Suprapubic skin (tissue), 4 donors: ENCODE data around the gene UBE2O. TPM values are rescaled to one million over a fixed set of nuclear protein-coding genes. Genes with fewer than 3 reads are reported as not detected.

ENCODE experiments used
- DNase-seq, 2 donors: peaks; one replicate each; pipeline ENCODE4 v3.0.0-alpha.2; 2019; ENCODE audit warnings: low spot score in 2 of 2
- H3K27ac ChIP-seq: fragments of 200-600 bp; sonication (generic); one replicate; pipeline ENCODE4 v1.5.1; 2019
- H3K27me3 ChIP-seq: fragments of 200-600 bp; sonication (generic); one replicate; pipeline ENCODE4 v1.5.1; 2019
- H3K36me3 ChIP-seq: fragments of 200-600 bp; sonication (generic); one replicate; pipeline ENCODE4 v1.5.1; 2019
- H3K4me1 ChIP-seq: fragments of 200-600 bp; sonication (generic); one replicate; pipeline ENCODE4 v1.5.1; 2019
- H3K4me3 ChIP-seq: fragments of 200-600 bp; sonication (generic); one replicate; pipeline ENCODE4 v1.5.1; 2019; ENCODE audit warnings: mild to moderate bottlenecking
- H3K9me3 ChIP-seq: fragments of 200-600 bp; sonication (generic); one replicate; pipeline ENCODE4 v1.5.1; 2019
- EP300 ChIP-seq: sonication (generic); formaldehyde crosslinking; IDR thresholded peaks from one replicate; pipeline ENCODE4 v1.6.1; 2017; ENCODE audit warnings: antibody characterized with exemption
- POLR2A ChIP-seq, 2 donors: fragments of 450-650 bp; IDR thresholded peaks; one replicate each; pipeline ENCODE4 v1.6.1; 2017; ENCODE audit warnings: antibody characterized with exemption in 2 of 2, mild to moderate bottlenecking in 2 of 2, moderate library complexity in 2 of 2
- POLR2AphosphoS5 ChIP-seq, 3 donors: sonication (generic); formaldehyde crosslinking; IDR thresholded peaks; one replicate each; pipeline ENCODE4 v1.6.1; 2017; ENCODE audit warnings: antibody characterized with exemption in 3 of 3
- WGBS: methylation state at CpG from one replicate; pipeline ENCODE4 v1.1.5; 2018; 5-methylcytosine and 5-hydroxymethylcytosine counted together
- total RNA-seq, 4 donors: library from RNA; depleted of rRNA; stranded (reverse); fragments of >200 nt; gene quantifications; one replicate each; pipeline ENCODE4 v1.1.0, GENCODE V29; 2016
- TF ChIP-seq, protein P1 (sequence below), 2 donors: fragments of 200-600 bp in 1 of 2; fragments of 450-650 bp in 1 of 2; sonication (generic) in 1 of 2; IDR thresholded peaks; one replicate each; pipeline ENCODE4 v1.5.1; 2016 to 2019; ENCODE audit warnings: antibody characterized with exemption in 2 of 2, mild to moderate bottlenecking in 1 of 2, moderate library complexity in 1 of 2

Gene UBE2O
- total RNA-seq, 4 donors from 2014 or later: 31.3 to 42.0 (median 37.7) TPM

DNA sequence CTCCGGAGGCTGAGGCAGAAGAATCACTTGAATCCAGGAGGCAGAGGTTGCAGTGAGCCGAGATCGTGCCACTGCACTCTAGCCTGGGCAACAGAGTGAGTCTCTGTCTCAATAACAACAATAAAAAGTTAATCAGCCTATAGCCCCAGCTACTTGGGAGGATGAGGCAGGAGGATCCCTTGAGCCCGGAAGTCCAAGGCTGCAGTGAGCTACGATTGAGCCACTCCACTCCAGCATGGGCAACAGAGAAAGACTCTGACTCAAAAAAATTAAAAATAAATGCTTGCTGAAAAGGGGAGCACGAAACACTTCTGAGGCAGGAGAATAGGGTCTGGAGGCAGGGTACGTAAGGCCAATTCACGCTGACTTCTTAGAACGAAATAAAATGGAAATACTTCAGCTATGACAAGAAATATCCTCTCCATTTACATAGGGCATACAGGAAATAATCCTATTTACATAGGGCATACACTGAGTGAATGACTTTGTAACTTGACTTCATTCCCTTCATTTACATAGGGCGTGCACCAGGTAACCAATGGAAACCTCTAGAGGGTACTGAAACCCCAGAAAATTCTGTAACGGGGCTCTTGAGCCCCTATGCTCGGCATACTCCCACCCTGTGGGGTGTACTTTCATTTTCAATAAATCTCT is 96.0 kb downstream of the UBE2O start:
- Histone ChIP-seq H3K27ac (no peak overlapping the region), H3K9me3 (no peaks in the 10 kb centered on the region), H3K36me3 (no peaks in the 10 kb centered on the region), H3K4me1 (peaks cover 38% of the 10 kb centered on the region), H3K27me3 (no peaks in the 10 kb centered on the region), H3K4me3 (no peak overlapping the region)
- 63% methylated on average over 12 of the region's 12 CpGs for WGBS
- DNase-seq: no peak
- no peak for TF ChIP-seq POLR2A (IDR thresholded peaks at IDR 0.05)
- no peak for TF ChIP-seq POLR2AphosphoS5 (IDR thresholded peaks at IDR 0.05)
- no peak for TF ChIP-seq EP300
- TF ChIP-seq, protein P1, sequence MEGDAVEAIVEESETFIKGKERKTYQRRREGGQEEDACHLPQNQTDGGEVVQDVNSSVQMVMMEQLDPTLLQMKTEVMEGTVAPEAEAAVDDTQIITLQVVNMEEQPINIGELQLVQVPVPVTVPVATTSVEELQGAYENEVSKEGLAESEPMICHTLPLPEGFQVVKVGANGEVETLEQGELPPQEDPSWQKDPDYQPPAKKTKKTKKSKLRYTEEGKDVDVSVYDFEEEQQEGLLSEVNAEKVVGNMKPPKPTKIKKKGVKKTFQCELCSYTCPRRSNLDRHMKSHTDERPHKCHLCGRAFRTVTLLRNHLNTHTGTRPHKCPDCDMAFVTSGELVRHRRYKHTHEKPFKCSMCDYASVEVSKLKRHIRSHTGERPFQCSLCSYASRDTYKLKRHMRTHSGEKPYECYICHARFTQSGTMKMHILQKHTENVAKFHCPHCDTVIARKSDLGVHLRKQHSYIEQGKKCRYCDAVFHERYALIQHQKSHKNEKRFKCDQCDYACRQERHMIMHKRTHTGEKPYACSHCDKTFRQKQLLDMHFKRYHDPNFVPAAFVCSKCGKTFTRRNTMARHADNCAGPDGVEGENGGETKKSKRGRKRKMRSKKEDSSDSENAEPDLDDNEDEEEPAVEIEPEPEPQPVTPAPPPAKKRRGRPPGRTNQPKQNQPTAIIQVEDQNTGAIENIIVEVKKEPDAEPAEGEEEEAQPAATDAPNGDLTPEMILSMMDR (IDR thresholded peaks at IDR 0.05): no peak

DNA sequence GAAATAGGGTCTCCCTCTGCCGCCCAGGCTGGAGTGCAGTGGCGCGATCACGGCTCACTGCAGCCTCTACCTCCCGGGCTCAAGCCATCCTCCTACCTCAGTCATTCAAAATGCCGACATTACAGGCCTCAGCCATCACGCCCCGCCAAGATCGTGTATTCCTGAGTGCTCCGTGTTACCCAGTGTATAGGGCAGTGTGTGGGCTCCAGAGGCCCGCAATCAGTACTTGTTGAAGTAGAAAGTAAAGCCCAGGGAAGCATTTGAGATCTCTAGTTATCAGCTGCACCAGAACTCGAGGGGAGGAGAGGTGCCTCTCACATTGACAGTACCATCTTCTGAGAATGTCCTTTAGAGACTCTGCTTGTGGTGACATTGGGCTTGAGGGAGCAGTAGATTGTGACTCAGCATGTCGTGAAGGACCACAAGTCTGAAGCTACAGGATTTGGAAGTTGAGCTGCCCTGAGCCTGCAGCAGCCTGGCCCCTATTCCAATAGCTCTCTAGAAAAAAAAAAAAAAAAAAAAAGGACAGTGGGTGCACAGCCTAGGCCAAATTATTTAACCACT is 98.1 kb downstream of the UBE2O start:
- H3K27me3 ChIP-seq: no peaks in the 10 kb centered on the region
- no peak for DNase-seq
- no peaks in the 10 kb centered on the region for H3K36me3 ChIP-seq
- peaks cover 20% of the 10 kb centered on the region for H3K4me1 ChIP-seq
- no peak overlapping the region for H3K27ac ChIP-seq
- H3K4me3 ChIP-seq: peak overlapping the region; percentile 87
- WGBS: 68% methylated on average over 13 of the region's 13 CpGs
- TF ChIP-seq POLR2AphosphoS5 (IDR thresholded peaks at IDR 0.05): no peak
- TF ChIP-seq, protein P1 (IDR thresholded peaks at IDR 0.05): no peak
- no peak for TF ChIP-seq EP300
- TF ChIP-seq POLR2A (IDR thresholded peaks at IDR 0.05): no peak
- no peaks in the 10 kb centered on the region for H3K9me3 ChIP-seq

DNA sequence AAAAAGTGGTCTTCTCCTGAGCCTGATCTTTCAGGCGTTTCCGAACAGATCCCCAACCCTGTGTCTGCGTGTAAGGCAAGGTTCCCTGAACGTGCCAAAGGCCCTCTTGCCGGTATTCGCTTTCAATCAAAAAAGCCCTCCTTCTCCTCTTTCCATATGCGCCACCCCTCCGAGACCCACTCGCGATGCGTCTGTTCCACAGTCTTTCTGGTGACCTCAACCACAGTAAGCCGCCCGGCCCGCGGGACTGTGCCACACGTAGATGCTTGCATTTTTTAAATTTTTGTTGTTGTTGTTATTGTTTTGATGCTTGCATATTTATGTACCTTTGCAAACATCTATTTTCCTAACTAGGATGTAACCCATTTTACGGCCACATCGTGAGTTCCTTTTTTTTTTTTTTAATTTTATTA is 98.6 kb downstream of the UBE2O start:
- Histone ChIP-seq H3K27ac (peak overlapping the region; percentile 85), H3K36me3 (no peaks in the 10 kb centered on the region), H3K4me1 (peaks cover 20% of the 10 kb centered on the region), H3K4me3 (peak overlapping the region; percentile 87), H3K27me3 (no peaks in the 10 kb centered on the region), H3K9me3 (no peaks in the 10 kb centered on the region)
- TF ChIP-seq, protein P1 (IDR thresholded peaks at IDR 0.05): no peak
- no peak for TF ChIP-seq POLR2A (IDR thresholded peaks at IDR 0.05)
- TF ChIP-seq POLR2AphosphoS5 (IDR thresholded peaks at IDR 0.05): no peak
- TF ChIP-seq EP300: no peak
- no peak for DNase-seq
- 2% methylated on average over 18 of the region's 18 CpGs for WGBS

DNA sequence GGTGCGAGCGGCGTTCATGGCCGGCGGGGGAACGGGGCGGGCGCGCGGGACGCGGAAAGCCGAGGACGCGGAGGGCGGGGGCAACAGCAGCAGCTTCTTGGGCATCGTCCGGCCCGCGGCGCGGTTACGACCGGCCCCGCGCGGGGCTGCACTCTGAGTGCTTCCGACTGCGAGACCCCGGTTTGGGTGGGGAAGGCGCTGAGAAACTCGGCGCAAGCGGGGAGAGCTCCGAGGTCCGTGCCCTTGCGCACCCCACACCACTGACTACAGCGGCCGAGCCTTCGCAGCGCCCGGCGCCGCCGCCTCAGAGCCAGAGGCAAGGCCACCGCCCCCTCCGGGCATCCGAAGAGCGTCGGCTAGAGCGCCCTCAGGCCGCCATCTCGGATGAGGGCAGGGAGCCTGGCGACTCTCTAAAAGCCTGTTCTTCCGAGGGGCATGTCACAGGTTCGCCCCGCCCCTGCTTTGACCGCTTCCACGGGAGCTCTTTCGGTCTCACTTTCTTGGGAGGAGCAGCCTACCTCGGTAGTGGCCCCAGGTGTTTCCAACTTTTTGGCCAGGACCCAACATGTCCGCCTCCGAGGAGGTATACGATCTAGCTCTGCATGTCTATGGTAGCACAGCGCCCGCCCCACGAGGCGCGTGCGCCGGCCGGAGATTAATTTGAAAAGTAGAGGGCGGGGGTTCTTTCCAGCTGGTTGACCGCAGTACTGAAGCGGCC is 99.2 kb downstream of the UBE2O start, which contains the start of gene PRPSAP1:
TSS of gene PRPSAP1 (minus strand) at position 318 of the 718 bp plus-strand sequence. CDS start at position 105, 213 bp downstream.
- Histone ChIP-seq H3K36me3 (no peaks in the 10 kb centered on the region), H3K9me3 (no peaks in the 10 kb centered on the region), H3K27ac (peak within 1 kb of the TSS; percentile 85), H3K4me3 (peak within 1 kb of the TSS; percentile 87), H3K4me1 (peaks cover 20% of the 10 kb centered on the region), H3K27me3 (no peaks in the 10 kb centered on the region)
- TF ChIP-seq, protein P1 (IDR thresholded peaks at IDR 0.05): peak in 1 of 2 donors; percentile 39
- no peak for TF ChIP-seq EP300
- peak in 2 of 3 donors; percentile 42 to 77 for TF ChIP-seq POLR2AphosphoS5 (IDR thresholded peaks at IDR 0.05)
- under 1% methylated on average over 14 of the region's 75 CpGs for WGBS
- DNase-seq: peak; percentile 91
